Kidney (tissue), 14 donors: ENCODE measurements around the gene ATP7B. TPM values are rescaled to one million over a fixed set of nuclear protein-coding genes. Genes with fewer than 3 reads are reported as not detected.

ENCODE experiments used
- DNase-seq, 5 donors: peaks; one replicate each; pipeline ENCODE4 v3.0.0-alpha.2; 2013 to 2020
- FAIRE-seq: peaks from 2 replicates; lab custom pipeline; 2012; peaks lifted over from hg19 to GRCh38; lab: Jason Lieb, UNC
- H3K27ac ChIP-seq, 2 donors: one replicate each; pipeline ENCODE4 v1.7.0; 2013; ENCODE audit warnings: low read depth in 2 of 2, low read length in 2 of 2, inconsistent platforms in 1 of 2
- H3K27me3 ChIP-seq: one replicate; pipeline ENCODE4 v1.7.1; 2013; ENCODE audit warnings: low read length, inconsistent platforms; ENCODE audit not compliant: control insufficient read depth, insufficient read depth
- H3K36me3 ChIP-seq, 3 donors: one replicate each; pipeline versions ENCODE4 v1.7.0 to v1.7.1; 2013; ENCODE audit warnings: low read length in 3 of 3, control low read depth in 1 of 3, inconsistent platforms in 1 of 3; ENCODE audit not compliant: insufficient read depth in 3 of 3, control insufficient read depth in 2 of 3
- H3K4me1 ChIP-seq, 3 donors: one replicate each; pipeline versions ENCODE4 v1.7.0 to v1.7.1; 2013; ENCODE audit warnings: low read length in 3 of 3, inconsistent platforms in 1 of 3, low read depth in 1 of 3; ENCODE audit not compliant: control insufficient read depth in 2 of 3, insufficient read depth in 2 of 3
- H3K4me3 ChIP-seq, 3 donors: one replicate each; pipeline versions ENCODE4 v1.7.0 to v1.8.1; 2013; ENCODE audit warnings: low read length in 3 of 3, control low read depth in 1 of 3, inconsistent platforms in 1 of 3
- H3K9ac ChIP-seq, 3 donors: one replicate each; pipeline versions ENCODE4 v1.7.0 to v1.7.1; 2013; ENCODE audit warnings: low read length in 3 of 3, control low read depth in 1 of 3, inconsistent platforms in 1 of 3
- H3K9me3 ChIP-seq, 3 donors: one replicate each; pipeline versions ENCODE4 v1.7.0 to v1.7.1; 2013; ENCODE audit warnings: low read length in 3 of 3, control low read depth in 1 of 3, inconsistent platforms in 1 of 3; ENCODE audit not compliant: control insufficient read depth in 2 of 3, insufficient read depth in 1 of 3
- CTCF ChIP-seq: IDR thresholded peaks from 3 replicates; pipeline ENCODE4 v1.5.1; 2012; ENCODE audit warnings: mild to moderate bottlenecking, moderate library complexity, borderline replicate concordance; ENCODE audit not compliant: insufficient read depth; ENCODE audit errors: extremely low read depth
- intact Hi-C: fragments of 100-400 bp; cut with DNase I; formaldehyde crosslinking; loops from one replicate; pipeline ENCODE4 v1.11.1; 2022
- polyA plus RNA-seq: library from polyadenylated mRNA; stranded (reverse); fragments of 350-450 nt; fragmentation: Illumina TruSeq; extraction: RNeasy Lipid Tissue Mini Kit (QIAGEN cat#74804); gene quantifications from one replicate; pipeline ENCODE4 v1.2.3, GENCODE V29; 2014; ENCODE audit warnings: low read depth, low replicate concordance; ENCODE audit not compliant: insufficient read depth
- total RNA-seq: library from RNA; stranded (reverse); fragmentation: NEBNext Ultra II Directional; extraction: Animal tissue kit (Norgen Biotek cat#: 25700); gene quantifications from one replicate; pipeline ENCODE4 v1.2.1, GENCODE V29; 2021
- donor health status: control.
- donor health status: control.
- donor health status: control.
- donor health status: control.
- donor health status: control.
- donor health status: DM: yes; HTN: yes; CAD: no.
- donor health status: Normal renal cell carcinoma (clear cell type).

The ATP7B gene
- total and polyA plus RNA-seq, 2 donors from 2014 or later: 2.0 to 5.7 TPM

- TF ChIP-seq CTCF: no peak
- Histone ChIP-seq H3K9ac (no peak overlapping the region), H3K4me1 (no peaks in the 10 kb centered on the region), H3K27ac (no peak overlapping the region), H3K27me3 (no peaks in the 10 kb centered on the region), H3K36me3 (no peaks in the 10 kb centered on the region), H3K4me3 (no peak overlapping the region), H3K9me3 (no peaks in the 10 kb centered on the region)
- intact Hi-C loops: no loop called here
- DNase-seq (no peak), FAIRE-seq (no peak)
Measured at GRCh38 chr13:51883226-51883600, 128.0 kb downstream of the ATP7B start.

Other genes with a start within 250 kb of the ATP7B start
- 20.4 TPM for gene DHRS12, start 207.3 kb downstream of the ATP7B start, total RNA-seq
- gene DHRS12, start 207.3 kb downstream of the ATP7B start, polyA plus RNA-seq: 36.1 TPM
- 0.19 TPM for gene TMEM272, start 166.3 kb downstream of the ATP7B start, total RNA-seq
- 0.28 TPM for gene TMEM272, start 166.3 kb downstream of the ATP7B start, polyA plus RNA-seq
- not detected for gene CCDC70, start 149.5 kb downstream of the ATP7B start, total RNA-seq
- not detected for gene CCDC70, start 149.5 kb downstream of the ATP7B start, polyA plus RNA-seq
- 39.5 TPM for gene ALG11, start 948 bp upstream of the ATP7B start, total RNA-seq
- gene ALG11, start 948 bp upstream of the ATP7B start, polyA plus RNA-seq: 3.1 TPM
- 20.3 TPM for gene UTP14C, start 13.2 kb upstream of the ATP7B start, total RNA-seq
- gene UTP14C, start 13.2 kb upstream of the ATP7B start, polyA plus RNA-seq: 8.8 TPM
- gene NEK5, start 117.6 kb upstream of the ATP7B start, total RNA-seq: 1.2 TPM
- 0.39 TPM for gene NEK5, start 117.6 kb upstream of the ATP7B start, polyA plus RNA-seq
- gene NEK3, start 148.1 kb upstream of the ATP7B start, total RNA-seq: 21.1 TPM
- gene NEK3, start 148.1 kb upstream of the ATP7B start, polyA plus RNA-seq: 17.4 TPM